ENCODE measurements around the gene GALNT9.

Gene GALNT9

GRCh38 chr12:132208153-132208823 lies 121.1 kb downstream of the GALNT9 start:
- peaks cover 0 to 71% (median 12%) of the 10 kb centered on the region in 3 experiments for H3K27me3 ChIP-seq (ENCODE audit: control insufficient read depth in 3 of 3, insufficient read depth in 3 of 3, low read depth in 1 of 3, low read length in 3 of 3)
- H3K4me1 ChIP-seq (ENCODE audit: control insufficient read depth in 2 of 2, insufficient read depth in 1 of 2, low read depth in 1 of 2, low read length in 2 of 2), result peaks cover 5 to 6% of the 10 kb centered on the region in 2 donors
- no peak overlapping the region for H3K4ac ChIP-seq (ENCODE audit: low read length)
- no peak overlapping the region for H2AFZ ChIP-seq (ENCODE audit: low read length)
- H3K36me3 ChIP-seq (replicated peaks in 1 of 2; ENCODE audit: control insufficient read depth in 2 of 2, insufficient read depth in 2 of 2, low read length in 2 of 2), result no peaks in the 10 kb centered on the region
- no peak for DNase-seq (ENCODE audit: low spot score)
- H3K23ac ChIP-seq (ENCODE audit: low read depth, low read length, poor library complexity), result peak overlapping the region; percentile 73
- no peak overlapping the region for H2BK5ac ChIP-seq (ENCODE audit: low read length)
- H2BK120ac ChIP-seq (ENCODE audit: low read depth, low read length), result no peak overlapping the region
- H4K91ac ChIP-seq (ENCODE audit: low read depth, low read length, poor library complexity), result no peak overlapping the region
- no CpG with 5 or more reads among the region's 15 CpGs for WGBS, 2 donors (ENCODE audit: extremely low coverage in 2 of 2, insufficient read length in 2 of 2, insufficient replicate concordance in 1 of 2)
- peak overlapping the region; percentile 50 for H2AK5ac ChIP-seq (ENCODE audit: low read depth, low read length)
- no peak overlapping the region for H3K9ac ChIP-seq (ENCODE audit: low read depth, low read length, poor library complexity)
- no peak overlapping the region for H4K8ac ChIP-seq (ENCODE audit: low read depth, low read length)
- peak overlapping the region; percentile 83 for H3K18ac ChIP-seq (ENCODE audit: low read length)
- H3K79me1 ChIP-seq (ENCODE audit: low read depth, low read length), result no peaks in the 10 kb centered on the region
- H3K4me2 ChIP-seq (ENCODE audit: insufficient read depth, low read length, poor library complexity, severe bottlenecking), result no peak overlapping the region
- no peak overlapping the region for H2BK15ac ChIP-seq (ENCODE audit: low read length)
- no peak overlapping the region for H3K27ac ChIP-seq (replicated peaks; ENCODE audit: low read length)
- H3K14ac ChIP-seq (ENCODE audit: low read length), result no peak overlapping the region
- H3K4me3 ChIP-seq (ENCODE audit: low read length in 2 of 2), result peak overlapping the region in 1 of 2 donors; percentile 37
- H2BK12ac ChIP-seq (ENCODE audit: low read length), result no peak overlapping the region
- peaks cover 0 to 3% of the 10 kb centered on the region in 2 donors for H3K9me3 ChIP-seq (replicated peaks in 1 of 2; ENCODE audit: control insufficient read depth in 2 of 2, insufficient read depth in 1 of 2, low read depth in 1 of 2, low read length in 2 of 2)

- DNase-seq (ENCODE audit: low spot score), result no peak
- Histone ChIP-seq H2BK5ac (ENCODE audit: low read length) (peak overlapping the region; percentile 53), H2AK5ac (ENCODE audit: low read depth, low read length) (peak overlapping the region; percentile 10), H3K9ac (ENCODE audit: low read depth, low read length, poor library complexity) (no peak overlapping the region), H3K4ac (ENCODE audit: low read length) (peak overlapping the region; percentile 53), H2BK120ac (ENCODE audit: low read depth, low read length) (no peak overlapping the region), H4K8ac (ENCODE audit: low read depth, low read length) (no peak overlapping the region), H4K91ac (ENCODE audit: low read depth, low read length, poor library complexity) (no peak overlapping the region), H3K9me3 (replicated peaks in 1 of 2; ENCODE audit: control insufficient read depth in 2 of 2, insufficient read depth in 1 of 2, low read depth in 1 of 2, low read length in 2 of 2) (peaks cover 0 to 3% of the 10 kb centered on the region in 2 donors), H3K79me1 (ENCODE audit: low read depth, low read length) (no peaks in the 10 kb centered on the region), H2AFZ (ENCODE audit: low read length) (no peak overlapping the region), H3K4me1 (ENCODE audit: control insufficient read depth in 2 of 2, insufficient read depth in 1 of 2, low read depth in 1 of 2, low read length in 2 of 2) (peaks cover 5 to 6% of the 10 kb centered on the region in 2 donors), H3K27me3 (ENCODE audit: control insufficient read depth in 3 of 3, insufficient read depth in 3 of 3, low read depth in 1 of 3, low read length in 3 of 3) (peaks cover 0 to 81% (median 11%) of the 10 kb centered on the region in 3 experiments), H3K36me3 (replicated peaks in 1 of 2; ENCODE audit: control insufficient read depth in 2 of 2, insufficient read depth in 2 of 2, low read length in 2 of 2) (no peaks in the 10 kb centered on the region), H3K27ac (replicated peaks; ENCODE audit: low read length) (no peak overlapping the region), H3K14ac (ENCODE audit: low read length) (peak overlapping the region; percentile 71), H2BK12ac (ENCODE audit: low read length) (no peak overlapping the region), H2BK15ac (ENCODE audit: low read length) (no peak overlapping the region), H3K4me3 (ENCODE audit: low read length in 2 of 2) (no peak overlapping the region), H3K18ac (ENCODE audit: low read length) (peak overlapping the region; percentile 64), H3K4me2 (ENCODE audit: insufficient read depth, low read length, poor library complexity, severe bottlenecking) (no peak overlapping the region), H3K23ac (ENCODE audit: low read depth, low read length, poor library complexity) (no peak overlapping the region)
- no CpG with 5 or more reads among the region's 36 CpGs for WGBS, 2 donors (ENCODE audit: extremely low coverage in 2 of 2, insufficient read length in 2 of 2, insufficient replicate concordance in 1 of 2)
Observed at GRCh38 chr12:132207083-132207775, 122.2 kb downstream of the GALNT9 start.

GRCh38 chr12:132206046-132206434 lies 123.3 kb downstream of the GALNT9 start:
- Histone ChIP-seq H2AFZ (ENCODE audit: low read length) (no peak overlapping the region), H3K27ac (replicated peaks; ENCODE audit: low read length) (no peak overlapping the region), H4K8ac (ENCODE audit: low read depth, low read length) (no peak overlapping the region), H3K4me3 (ENCODE audit: low read length in 2 of 2) (no peak overlapping the region), H3K18ac (ENCODE audit: low read length) (peak overlapping the region; percentile 87), H3K4me1 (ENCODE audit: control insufficient read depth in 2 of 2, insufficient read depth in 1 of 2, low read depth in 1 of 2, low read length in 2 of 2) (peaks cover 5 to 6% of the 10 kb centered on the region in 2 donors), H3K36me3 (replicated peaks in 1 of 2; ENCODE audit: control insufficient read depth in 2 of 2, insufficient read depth in 2 of 2, low read length in 2 of 2) (no peaks in the 10 kb centered on the region), H2AK5ac (ENCODE audit: low read depth, low read length) (peak overlapping the region; percentile 70), H2BK120ac (ENCODE audit: low read depth, low read length) (no peak overlapping the region), H3K9me3 (replicated peaks in 1 of 2; ENCODE audit: control insufficient read depth in 2 of 2, insufficient read depth in 1 of 2, low read depth in 1 of 2, low read length in 2 of 2) (peaks cover 0 to 3% of the 10 kb centered on the region in 2 donors), H3K4ac (ENCODE audit: low read length) (no peak overlapping the region), H3K9ac (ENCODE audit: low read depth, low read length, poor library complexity) (peak overlapping the region; percentile 12), H2BK5ac (ENCODE audit: low read length) (no peak overlapping the region), H3K27me3 (ENCODE audit: control insufficient read depth in 3 of 3, insufficient read depth in 3 of 3, low read depth in 1 of 3, low read length in 3 of 3) (peaks cover 0 to 81% (median 9%) of the 10 kb centered on the region in 3 experiments), H3K79me1 (ENCODE audit: low read depth, low read length) (no peaks in the 10 kb centered on the region), H2BK15ac (ENCODE audit: low read length) (no peak overlapping the region), H3K23ac (ENCODE audit: low read depth, low read length, poor library complexity) (no peak overlapping the region), H2BK12ac (ENCODE audit: low read length) (no peak overlapping the region), H3K4me2 (ENCODE audit: insufficient read depth, low read length, poor library complexity, severe bottlenecking) (peak overlapping the region; percentile 18), H4K91ac (ENCODE audit: low read depth, low read length, poor library complexity) (no peak overlapping the region), H3K14ac (ENCODE audit: low read length) (no peak overlapping the region)
- WGBS, 2 donors (ENCODE audit: extremely low coverage in 2 of 2, insufficient read length in 2 of 2, insufficient replicate concordance in 1 of 2), result no CpG with 5 or more reads among the region's 14 CpGs
- no peak for DNase-seq (ENCODE audit: low spot score)
